ENCODE measurements around the gene ACOX2. TPM values are rescaled to one million over a fixed set of nuclear protein-coding genes. Genes with fewer than 3 reads are reported as not detected.

Gene ACOX2
- polyA plus RNA-seq (2013, experiment 1 of 2), result 6.1 TPM
- 5.8 TPM for polyA plus RNA-seq (2013, experiment 2 of 2)

GRCh38 chr3:58536501-58537411 is at the start of gene ACOX2:
Gene ACOX2, minus strand, starts transcription at chr3:58537190. Its CDS starts 2,084 bp downstream, at chr3:58535106.
- H3K27ac ChIP-seq (replicated peaks; ENCODE audit: low read length), result no peak within 1 kb of the TSS
- peak within 1 kb of the TSS; percentile 74 for H2BK15ac ChIP-seq (ENCODE audit: low read length)
- no peak within 1 kb of the TSS for H3K23ac ChIP-seq (ENCODE audit: low read depth, low read length, poor library complexity)
- H2BK12ac ChIP-seq (ENCODE audit: low read length), result peak within 1 kb of the TSS; percentile 14
- no peak within 1 kb of the TSS for H4K91ac ChIP-seq (ENCODE audit: low read depth, low read length, poor library complexity)
- no peak within 1 kb of the TSS for H3K4ac ChIP-seq (ENCODE audit: low read length)
- no CpG with 5 or more reads among the region's 13 CpGs for WGBS, 2 donors (ENCODE audit: extremely low coverage in 2 of 2, insufficient read length in 2 of 2, insufficient replicate concordance in 1 of 2)
- H3K4me3 ChIP-seq (ENCODE audit: low read length in 2 of 2), result no peak within 1 kb of the TSS
- DNase-seq (ENCODE audit: low spot score), result no peak
- peaks cover 16 to 22% of the 10 kb centered on the region in 2 donors for H3K4me1 ChIP-seq (ENCODE audit: control insufficient read depth in 2 of 2, insufficient read depth in 1 of 2, low read depth in 1 of 2, low read length in 2 of 2)
- no peak within 1 kb of the TSS for H3K9ac ChIP-seq (ENCODE audit: low read depth, low read length, poor library complexity)
- H2AFZ ChIP-seq (ENCODE audit: low read length), result peak within 1 kb of the TSS; percentile 93
- H4K8ac ChIP-seq (ENCODE audit: low read depth, low read length), result peak within 1 kb of the TSS; percentile 29
- peak within 1 kb of the TSS; percentile 15 for H2AK5ac ChIP-seq (ENCODE audit: low read depth, low read length)
- no peak within 1 kb of the TSS for H2BK120ac ChIP-seq (ENCODE audit: low read depth, low read length)
- H3K4me2 ChIP-seq (ENCODE audit: insufficient read depth, low read length, poor library complexity, severe bottlenecking), result no peak within 1 kb of the TSS
- peak within 1 kb of the TSS; percentile 66 for H2BK5ac ChIP-seq (ENCODE audit: low read length)
- H3K18ac ChIP-seq (ENCODE audit: low read length), result peak within 1 kb of the TSS; percentile 93
- H3K36me3 ChIP-seq (replicated peaks in 1 of 2; ENCODE audit: control insufficient read depth in 2 of 2, insufficient read depth in 2 of 2, low read length in 2 of 2), result no peaks in the 10 kb centered on the region
- H3K79me1 ChIP-seq (ENCODE audit: low read depth, low read length), result no peaks in the 10 kb centered on the region
- H3K9me3 ChIP-seq (replicated peaks in 1 of 2; ENCODE audit: control insufficient read depth in 2 of 2, insufficient read depth in 1 of 2, low read depth in 1 of 2, low read length in 2 of 2), result peaks cover 1 to 5% of the 10 kb centered on the region in 2 donors
- no peaks in the 10 kb centered on the region for H3K27me3 ChIP-seq (ENCODE audit: control insufficient read depth in 3 of 3, insufficient read depth in 3 of 3, low read depth in 1 of 3, low read length in 3 of 3)
- peak within 1 kb of the TSS; percentile 11 for H3K14ac ChIP-seq (ENCODE audit: low read length)

GRCh38 chr3:58585994-58586393 is 49.0 kb upstream of the ACOX2 start:
- peaks cover 0 to 3% of the 10 kb centered on the region in 2 donors for H3K9me3 ChIP-seq (replicated peaks in 1 of 2; ENCODE audit: control insufficient read depth in 2 of 2, insufficient read depth in 1 of 2, low read depth in 1 of 2, low read length in 2 of 2)
- H3K4me2 ChIP-seq (ENCODE audit: insufficient read depth, low read length, poor library complexity, severe bottlenecking), result peak overlapping the region; percentile 15
- H2BK120ac ChIP-seq (ENCODE audit: low read depth, low read length), result no peak overlapping the region
- no peak overlapping the region for H3K18ac ChIP-seq (ENCODE audit: low read length)
- no peak overlapping the region for H3K4ac ChIP-seq (ENCODE audit: low read length)
- H3K23ac ChIP-seq (ENCODE audit: low read depth, low read length, poor library complexity), result no peak overlapping the region
- H4K8ac ChIP-seq (ENCODE audit: low read depth, low read length), result no peak overlapping the region
- H3K79me1 ChIP-seq (ENCODE audit: low read depth, low read length), result no peaks in the 10 kb centered on the region
- H3K27me3 ChIP-seq (ENCODE audit: control insufficient read depth in 3 of 3, insufficient read depth in 3 of 3, low read depth in 1 of 3, low read length in 3 of 3), result peaks cover 0 to 25% (median 7%) of the 10 kb centered on the region in 3 experiments
- peaks cover 23 to 31% of the 10 kb centered on the region in 2 donors for H3K4me1 ChIP-seq (ENCODE audit: control insufficient read depth in 2 of 2, insufficient read depth in 1 of 2, low read depth in 1 of 2, low read length in 2 of 2)
- H3K14ac ChIP-seq (ENCODE audit: low read length), result no peak overlapping the region
- H2BK15ac ChIP-seq (ENCODE audit: low read length), result no peak overlapping the region
- H3K4me3 ChIP-seq (ENCODE audit: low read length in 2 of 2), result no peak overlapping the region
- no peak overlapping the region for H4K91ac ChIP-seq (ENCODE audit: low read depth, low read length, poor library complexity)
- no peak for DNase-seq (ENCODE audit: low spot score)
- peak overlapping the region; percentile 31 for H2BK5ac ChIP-seq (ENCODE audit: low read length)
- no CpG with 5 or more reads among the region's 8 CpGs for WGBS, 2 donors (ENCODE audit: extremely low coverage in 2 of 2, insufficient read length in 2 of 2, insufficient replicate concordance in 1 of 2)
- H3K9ac ChIP-seq (ENCODE audit: low read depth, low read length, poor library complexity), result no peak overlapping the region
- no peak overlapping the region for H2AK5ac ChIP-seq (ENCODE audit: low read depth, low read length)
- H2AFZ ChIP-seq (ENCODE audit: low read length), result peak overlapping the region; percentile 61
- no peak overlapping the region for H3K27ac ChIP-seq (replicated peaks; ENCODE audit: low read length)
- no peaks in the 10 kb centered on the region for H3K36me3 ChIP-seq (replicated peaks in 1 of 2; ENCODE audit: control insufficient read depth in 2 of 2, insufficient read depth in 2 of 2, low read length in 2 of 2)
- no peak overlapping the region for H2BK12ac ChIP-seq (ENCODE audit: low read length)

- no peak overlapping the region for H3K4ac ChIP-seq (ENCODE audit: low read length)
- no peak overlapping the region for H3K23ac ChIP-seq (ENCODE audit: low read depth, low read length, poor library complexity)
- peak overlapping the region; percentile 89 for H3K18ac ChIP-seq (ENCODE audit: low read length)
- H2BK15ac ChIP-seq (ENCODE audit: low read length), result peak overlapping the region; percentile 91
- H2BK120ac ChIP-seq (ENCODE audit: low read depth, low read length), result no peak overlapping the region
- peaks cover 0 to 3% of the 10 kb centered on the region in 2 donors for H3K9me3 ChIP-seq (replicated peaks in 1 of 2; ENCODE audit: control insufficient read depth in 2 of 2, insufficient read depth in 1 of 2, low read depth in 1 of 2, low read length in 2 of 2)
- no peak overlapping the region for H4K91ac ChIP-seq (ENCODE audit: low read depth, low read length, poor library complexity)
- H3K4me3 ChIP-seq (ENCODE audit: low read length in 2 of 2), result no peak overlapping the region
- H3K27me3 ChIP-seq (ENCODE audit: control insufficient read depth in 3 of 3, insufficient read depth in 3 of 3, low read depth in 1 of 3, low read length in 3 of 3), result peaks cover 0 to 25% (median 7%) of the 10 kb centered on the region in 3 experiments
- H3K27ac ChIP-seq (replicated peaks; ENCODE audit: low read length), result no peak overlapping the region
- no peak overlapping the region for H2AK5ac ChIP-seq (ENCODE audit: low read depth, low read length)
- H3K14ac ChIP-seq (ENCODE audit: low read length), result no peak overlapping the region
- H3K9ac ChIP-seq (ENCODE audit: low read depth, low read length, poor library complexity), result no peak overlapping the region
- peak overlapping the region; percentile 48 for H2AFZ ChIP-seq (ENCODE audit: low read length)
- H2BK12ac ChIP-seq (ENCODE audit: low read length), result peak overlapping the region; percentile 80
- no peaks in the 10 kb centered on the region for H3K36me3 ChIP-seq (replicated peaks in 1 of 2; ENCODE audit: control insufficient read depth in 2 of 2, insufficient read depth in 2 of 2, low read length in 2 of 2)
- peak overlapping the region; percentile 31 for H2BK5ac ChIP-seq (ENCODE audit: low read length)
- no peak overlapping the region for H4K8ac ChIP-seq (ENCODE audit: low read depth, low read length)
- DNase-seq (ENCODE audit: low spot score), result peak; percentile 58
- no peaks in the 10 kb centered on the region for H3K79me1 ChIP-seq (ENCODE audit: low read depth, low read length)
- H3K4me1 ChIP-seq (ENCODE audit: control insufficient read depth in 2 of 2, insufficient read depth in 1 of 2, low read depth in 1 of 2, low read length in 2 of 2), result peaks cover 26 to 39% of the 10 kb centered on the region in 2 donors
- WGBS, 2 donors (ENCODE audit: extremely low coverage in 2 of 2, insufficient read length in 2 of 2, insufficient replicate concordance in 1 of 2), result no CpG with 5 or more reads among the region's 46 CpGs
- H3K4me2 ChIP-seq (ENCODE audit: insufficient read depth, low read length, poor library complexity, severe bottlenecking), result peak overlapping the region; percentile 50
These were observed 48.2 kb upstream of the ACOX2 start for GRCh38 chr3:58585005-58585786.

- Histone ChIP-seq H3K4me1 (ENCODE audit: control insufficient read depth in 2 of 2, insufficient read depth in 1 of 2, low read depth in 1 of 2, low read length in 2 of 2) (peaks cover 29 to 41% of the 10 kb centered on the region in 2 donors), H3K23ac (ENCODE audit: low read depth, low read length, poor library complexity) (no peak overlapping the region), H2AFZ (ENCODE audit: low read length) (no peak overlapping the region), H3K36me3 (replicated peaks in 1 of 2; ENCODE audit: control insufficient read depth in 2 of 2, insufficient read depth in 2 of 2, low read length in 2 of 2) (no peaks in the 10 kb centered on the region), H3K4me3 (ENCODE audit: low read length in 2 of 2) (no peak overlapping the region), H3K27ac (replicated peaks; ENCODE audit: low read length) (no peak overlapping the region), H3K18ac (ENCODE audit: low read length) (peak overlapping the region; percentile 20), H3K14ac (ENCODE audit: low read length) (no peak overlapping the region), H3K9ac (ENCODE audit: low read depth, low read length, poor library complexity) (no peak overlapping the region), H3K9me3 (replicated peaks in 1 of 2; ENCODE audit: control insufficient read depth in 2 of 2, insufficient read depth in 1 of 2, low read depth in 1 of 2, low read length in 2 of 2) (peaks cover 0 to 3% of the 10 kb centered on the region in 2 donors), H3K27me3 (ENCODE audit: control insufficient read depth in 3 of 3, insufficient read depth in 3 of 3, low read depth in 1 of 3, low read length in 3 of 3) (peaks cover 0 to 25% (median 7%) of the 10 kb centered on the region in 3 experiments), H2AK5ac (ENCODE audit: low read depth, low read length) (no peak overlapping the region), H3K79me1 (ENCODE audit: low read depth, low read length) (no peaks in the 10 kb centered on the region), H3K4me2 (ENCODE audit: insufficient read depth, low read length, poor library complexity, severe bottlenecking) (no peak overlapping the region), H2BK5ac (ENCODE audit: low read length) (no peak overlapping the region), H2BK15ac (ENCODE audit: low read length) (no peak overlapping the region), H4K8ac (ENCODE audit: low read depth, low read length) (no peak overlapping the region), H2BK120ac (ENCODE audit: low read depth, low read length) (no peak overlapping the region), H2BK12ac (ENCODE audit: low read length) (no peak overlapping the region), H3K4ac (ENCODE audit: low read length) (no peak overlapping the region), H4K91ac (ENCODE audit: low read depth, low read length, poor library complexity) (no peak overlapping the region)
- no peak for DNase-seq (ENCODE audit: low spot score)
- no CpG with 5 or more reads among the region's 10 CpGs for WGBS, 2 donors (ENCODE audit: extremely low coverage in 2 of 2, insufficient read length in 2 of 2, insufficient replicate concordance in 1 of 2)
These were observed 47.7 kb upstream of the ACOX2 start for GRCh38 chr3:58584690-58585004.

Data from neuronal stem cell (in vitro differentiated cells).